Measurements from ENCODE around the gene DDX1.

DDX1 gene

DNA sequence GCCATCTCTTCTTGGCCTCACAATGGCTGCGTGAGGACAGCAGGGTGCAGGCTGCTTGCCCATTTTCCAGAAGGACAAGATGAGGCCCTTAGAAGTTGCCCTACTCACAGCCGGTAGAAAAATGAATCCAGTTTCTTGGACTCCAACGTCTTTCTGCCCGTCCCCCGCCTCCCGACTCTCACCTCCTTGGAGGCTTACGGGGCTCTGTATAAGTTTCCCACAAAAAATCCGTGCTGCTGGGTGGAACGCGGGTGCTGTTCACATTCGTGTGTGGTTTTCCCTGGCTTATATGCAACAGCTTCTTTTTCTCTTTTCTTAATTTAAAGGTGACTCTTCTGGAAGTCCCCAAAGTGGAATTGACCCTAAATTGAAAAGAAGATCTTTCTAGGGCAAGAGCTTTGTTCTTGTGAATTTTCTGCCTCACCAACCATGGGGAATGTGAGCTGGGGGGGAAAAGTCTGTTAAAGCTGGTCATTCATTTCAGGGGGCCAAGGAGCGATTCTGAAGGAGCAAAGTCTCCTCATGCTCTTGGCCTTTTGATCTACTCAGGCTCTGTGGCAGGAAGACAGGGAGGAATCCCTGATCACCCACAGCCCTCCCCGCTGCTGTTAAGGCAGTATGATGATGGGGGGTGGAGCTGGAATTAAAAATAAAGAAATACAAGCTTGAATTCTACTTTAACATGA is 51.3 kb downstream of the DDX1 start:
- peaks cover 0 to 9% of the 10 kb centered on the region in 2 experiments; a peak in 1 of 3 replicates for H3K36me3 ChIP-seq (ENCODE audit: control insufficient read depth in 2 of 2, insufficient read depth in 1 of 2, low read length in 2 of 2)
- TF ChIP-seq ZFP37 (tag by site-specific recombination; IDR thresholded peaks at IDR 0.05) (no peak), ZBTB7A (tag by site-specific recombination; IDR thresholded peaks at IDR 0.05; ENCODE audit: low read depth) (no peak)
- TF ChIP-seq, protein P1, sequence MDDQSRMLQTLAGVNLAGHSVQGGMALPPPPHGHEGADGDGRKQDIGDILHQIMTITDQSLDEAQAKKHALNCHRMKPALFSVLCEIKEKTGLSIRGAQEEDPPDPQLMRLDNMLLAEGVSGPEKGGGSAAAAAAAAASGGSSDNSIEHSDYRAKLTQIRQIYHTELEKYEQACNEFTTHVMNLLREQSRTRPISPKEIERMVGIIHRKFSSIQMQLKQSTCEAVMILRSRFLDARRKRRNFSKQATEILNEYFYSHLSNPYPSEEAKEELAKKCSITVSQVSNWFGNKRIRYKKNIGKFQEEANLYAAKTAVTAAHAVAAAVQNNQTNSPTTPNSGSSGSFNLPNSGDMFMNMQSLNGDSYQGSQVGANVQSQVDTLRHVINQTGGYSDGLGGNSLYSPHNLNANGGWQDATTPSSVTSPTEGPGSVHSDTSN (CRISPR knock-in tag; IDR thresholded peaks at IDR 0.05) = no peak
- H3K4me1 ChIP-seq (ENCODE audit: control insufficient read depth, insufficient read depth, low read length) = no peaks in the 10 kb centered on the region
- ChIA-PET POLR2A (no interaction called here), CTCF (interaction anchor here (0.6 to 3.2 kb wide), 4 partner anchors 106 to 866 kb away, joined by 3 to 15 read pairs (median 3); no protein-coding TSS in a partner anchor)
- H3K4me3 ChIP-seq (ENCODE audit: low read depth, low read length) = no peak overlapping the region
- H3K27ac ChIP-seq (ENCODE audit: extremely low read depth, low read depth, low read length) = no peak overlapping the region
- no peaks in the 10 kb centered on the region for H3K9me3 ChIP-seq (ENCODE audit: control insufficient read depth, insufficient read depth, low read depth, low read length)

DNA sequence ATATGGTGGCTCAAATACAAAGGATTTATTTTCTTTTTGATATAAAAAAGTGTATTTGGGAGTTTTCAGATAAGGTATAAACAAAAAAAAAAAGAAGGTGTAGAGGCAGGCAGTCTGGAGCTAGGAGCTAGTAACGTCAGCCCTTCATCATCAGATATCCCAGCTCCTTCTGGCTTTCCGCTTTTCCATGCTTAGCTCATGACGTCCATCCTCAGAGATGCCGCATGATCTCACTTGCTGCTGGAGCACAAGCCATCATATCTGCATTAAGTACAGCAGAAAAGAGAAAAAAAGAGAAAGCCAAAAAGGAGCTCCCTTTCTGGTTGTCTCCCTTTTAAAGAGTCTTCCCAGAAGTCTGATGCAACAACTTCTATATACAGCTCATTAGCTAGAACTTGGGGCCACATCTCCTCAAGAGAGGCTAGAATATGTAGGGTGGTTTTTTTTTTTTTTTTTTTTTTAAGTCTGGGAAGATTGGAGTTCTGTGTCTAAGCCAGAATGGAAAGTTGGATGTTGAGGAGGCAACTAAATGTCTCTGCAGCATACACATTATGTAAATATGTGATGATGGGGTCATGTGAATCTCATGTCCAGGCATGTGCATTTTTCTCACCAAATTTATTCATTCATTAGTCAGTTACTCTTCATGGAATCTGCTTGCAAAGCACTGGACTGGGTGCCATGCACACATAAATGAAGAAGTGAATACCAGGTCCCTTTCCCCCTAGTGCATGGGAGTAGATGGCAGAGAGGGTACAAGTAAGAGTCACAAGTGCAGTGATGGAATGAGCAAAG is 52.3 kb downstream of the DDX1 start:
- no peak for TF ChIP-seq EGR2 (tag by site-specific recombination; IDR thresholded peaks at IDR 0.05; ENCODE audit: low read depth)
- TF ChIP-seq ZNF777 (tag by site-specific recombination; IDR thresholded peaks at IDR 0.05; ENCODE audit: borderline replicate concordance) = no peak
- no peak for TF ChIP-seq ZNF555 (tag by site-specific recombination; conservative IDR thresholded peaks at IDR 0.05)
- POLR2A ChIA-PET = no interaction called here
- CTCF ChIA-PET = interaction anchor here (0.6 to 3.2 kb wide), 3 partner anchors 105 to 637 kb away, joined by 3 to 15 read pairs (median 3); no protein-coding TSS in a partner anchor
- Histone ChIP-seq H3K27ac (ENCODE audit: extremely low read depth, low read depth, low read length) (no peak overlapping the region), H3K9me3 (ENCODE audit: control insufficient read depth, insufficient read depth, low read depth, low read length) (no peaks in the 10 kb centered on the region), H3K36me3 (ENCODE audit: control insufficient read depth in 2 of 2, insufficient read depth in 1 of 2, low read length in 2 of 2) (peaks cover 0 to 9% of the 10 kb centered on the region in 2 experiments; a peak in 1 of 3 replicates), H3K4me3 (ENCODE audit: low read depth, low read length) (no peak overlapping the region), H3K4me1 (ENCODE audit: control insufficient read depth, insufficient read depth, low read length) (no peaks in the 10 kb centered on the region)

DNA sequence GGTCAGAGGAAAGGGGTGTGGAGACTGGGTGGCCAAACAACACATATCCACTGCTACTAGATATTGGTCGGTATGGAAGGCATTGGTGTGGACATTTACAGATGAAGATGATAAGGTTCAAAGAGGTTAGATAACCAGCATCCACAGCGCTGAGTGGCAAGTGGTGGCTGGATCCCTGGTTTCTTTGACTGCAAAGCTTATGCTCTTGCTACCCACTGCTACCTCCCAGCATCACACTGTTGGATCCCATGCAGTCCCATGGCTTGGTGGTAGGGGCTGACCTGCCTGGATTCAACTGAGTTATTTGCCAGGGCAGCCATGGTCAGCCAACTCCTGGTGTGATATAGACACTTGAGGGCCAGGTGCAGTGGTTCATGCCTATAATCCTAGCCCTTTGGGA is 53.6 kb downstream of the DDX1 start:
- H3K36me3 ChIP-seq (ENCODE audit: control insufficient read depth in 2 of 2, insufficient read depth in 1 of 2, low read length in 2 of 2) = peaks cover 0 to 9% of the 10 kb centered on the region in 2 experiments; a peak in 1 of 3 replicates
- no peak for TF ChIP-seq SP3 (tag by site-specific recombination; IDR thresholded peaks at IDR 0.05)
- no peak for TF ChIP-seq GLIS2 (tag by site-specific recombination; IDR thresholded peaks at IDR 0.05)
- no peaks in the 10 kb centered on the region for H3K4me1 ChIP-seq (ENCODE audit: control insufficient read depth, insufficient read depth, low read length)
- H3K9me3 ChIP-seq (ENCODE audit: control insufficient read depth, insufficient read depth, low read depth, low read length) = no peaks in the 10 kb centered on the region
- no peak overlapping the region for H3K4me3 ChIP-seq (ENCODE audit: low read depth, low read length)
- CTCF ChIA-PET = interaction anchor here (0.6 kb wide), 1 partner anchor 524 kb away, joined by 3 read pairs; no protein-coding TSS in a partner anchor
- POLR2A ChIA-PET = no interaction called here
- H3K27ac ChIP-seq (ENCODE audit: extremely low read depth, low read depth, low read length) = no peak overlapping the region

DNA sequence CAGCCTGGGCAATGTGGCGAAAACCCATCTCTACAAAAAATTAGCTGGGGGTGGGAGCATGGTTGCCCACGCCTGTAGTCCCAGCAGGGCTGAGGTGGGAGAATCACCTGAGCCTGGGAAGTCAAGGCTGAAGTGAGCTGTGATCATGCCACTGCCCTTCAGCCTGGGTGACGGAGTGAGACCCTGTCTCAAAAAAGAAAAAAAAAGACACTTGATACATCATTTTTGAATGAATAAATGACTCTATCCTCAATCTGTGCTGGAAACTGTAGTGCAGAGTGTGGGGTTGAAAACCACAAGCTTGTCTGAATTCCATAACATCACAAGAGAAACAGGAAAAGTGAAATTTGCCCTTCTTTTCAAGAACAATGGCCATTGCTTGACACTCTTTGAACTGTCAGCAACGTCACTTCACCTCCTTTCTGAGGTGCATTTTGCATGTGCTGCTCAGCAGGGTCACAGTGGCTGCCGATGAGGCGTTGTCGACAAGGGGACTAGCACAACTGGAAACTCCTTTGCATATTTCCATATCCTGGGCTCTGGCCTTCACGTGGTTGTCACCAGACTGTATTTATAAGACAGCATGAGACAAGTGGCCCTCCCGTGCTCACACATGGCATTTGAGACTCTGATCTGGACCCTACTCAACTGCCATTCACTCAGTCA is 54.2 kb downstream of the DDX1 start:
- H3K9me3 ChIP-seq (ENCODE audit: control insufficient read depth, insufficient read depth, low read depth, low read length) = no peaks in the 10 kb centered on the region
- POLR2A ChIA-PET = no interaction called here
- TF ChIP-seq, protein P2, sequence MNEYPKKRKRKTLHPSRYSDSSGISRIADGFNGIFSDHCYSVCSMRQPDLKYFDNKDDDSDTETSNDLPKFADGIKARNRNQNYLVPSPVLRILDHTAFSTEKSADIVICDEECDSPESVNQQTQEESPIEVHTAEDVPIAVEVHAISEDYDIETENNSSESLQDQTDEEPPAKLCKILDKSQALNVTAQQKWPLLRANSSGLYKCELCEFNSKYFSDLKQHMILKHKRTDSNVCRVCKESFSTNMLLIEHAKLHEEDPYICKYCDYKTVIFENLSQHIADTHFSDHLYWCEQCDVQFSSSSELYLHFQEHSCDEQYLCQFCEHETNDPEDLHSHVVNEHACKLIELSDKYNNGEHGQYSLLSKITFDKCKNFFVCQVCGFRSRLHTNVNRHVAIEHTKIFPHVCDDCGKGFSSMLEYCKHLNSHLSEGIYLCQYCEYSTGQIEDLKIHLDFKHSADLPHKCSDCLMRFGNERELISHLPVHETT (tag by site-specific recombination; IDR thresholded peaks at IDR 0.05) = no peak
- TF ChIP-seq ZSCAN23 (tag by site-specific recombination; IDR thresholded peaks at IDR 0.05) = no peak
- TF ChIP-seq ZNF404 (tag by site-specific recombination; IDR thresholded peaks at IDR 0.05) = no peak
- TF ChIP-seq ZFP37 (tag by site-specific recombination; IDR thresholded peaks at IDR 0.05) = no peak
- TF ChIP-seq, protein P3, sequence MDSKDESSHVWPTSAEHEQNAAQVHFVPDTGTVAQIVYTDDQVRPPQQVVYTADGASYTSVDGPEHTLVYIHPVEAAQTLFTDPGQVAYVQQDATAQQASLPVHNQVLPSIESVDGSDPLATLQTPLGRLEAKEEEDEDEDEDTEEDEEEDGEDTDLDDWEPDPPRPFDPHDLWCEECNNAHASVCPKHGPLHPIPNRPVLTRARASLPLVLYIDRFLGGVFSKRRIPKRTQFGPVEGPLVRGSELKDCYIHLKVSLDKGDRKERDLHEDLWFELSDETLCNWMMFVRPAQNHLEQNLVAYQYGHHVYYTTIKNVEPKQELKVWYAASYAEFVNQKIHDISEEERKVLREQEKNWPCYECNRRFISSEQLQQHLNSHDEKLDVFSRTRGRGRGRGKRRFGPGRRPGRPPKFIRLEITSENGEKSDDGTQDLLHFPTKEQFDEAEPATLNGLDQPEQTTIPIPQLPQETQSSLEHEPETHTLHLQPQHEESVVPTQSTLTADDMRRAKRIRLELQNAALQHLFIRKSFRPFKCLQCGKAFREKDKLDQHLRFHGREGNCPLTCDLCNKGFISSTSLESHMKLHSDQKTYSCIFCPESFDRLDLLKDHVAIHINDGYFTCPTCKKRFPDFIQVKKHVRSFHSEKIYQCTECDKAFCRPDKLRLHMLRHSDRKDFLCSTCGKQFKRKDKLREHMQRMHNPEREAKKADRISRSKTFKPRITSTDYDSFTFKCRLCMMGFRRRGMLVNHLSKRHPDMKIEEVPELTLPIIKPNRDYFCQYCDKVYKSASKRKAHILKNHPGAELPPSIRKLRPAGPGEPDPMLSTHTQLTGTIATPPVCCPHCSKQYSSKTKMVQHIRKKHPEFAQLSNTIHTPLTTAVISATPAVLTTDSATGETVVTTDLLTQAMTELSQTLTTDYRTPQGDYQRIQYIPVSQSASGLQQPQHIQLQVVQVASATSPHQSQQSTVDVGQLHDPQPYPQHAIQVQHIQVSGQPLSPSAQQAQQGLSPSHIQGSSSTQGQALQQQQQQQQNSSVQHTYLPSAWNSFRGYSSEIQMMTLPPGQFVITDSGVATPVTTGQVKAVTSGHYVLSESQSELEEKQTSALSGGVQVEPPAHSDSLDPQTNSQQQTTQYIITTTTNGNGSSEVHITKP (tag by site-specific recombination; IDR thresholded peaks at IDR 0.05) = no peak
- TF ChIP-seq, protein P4, sequence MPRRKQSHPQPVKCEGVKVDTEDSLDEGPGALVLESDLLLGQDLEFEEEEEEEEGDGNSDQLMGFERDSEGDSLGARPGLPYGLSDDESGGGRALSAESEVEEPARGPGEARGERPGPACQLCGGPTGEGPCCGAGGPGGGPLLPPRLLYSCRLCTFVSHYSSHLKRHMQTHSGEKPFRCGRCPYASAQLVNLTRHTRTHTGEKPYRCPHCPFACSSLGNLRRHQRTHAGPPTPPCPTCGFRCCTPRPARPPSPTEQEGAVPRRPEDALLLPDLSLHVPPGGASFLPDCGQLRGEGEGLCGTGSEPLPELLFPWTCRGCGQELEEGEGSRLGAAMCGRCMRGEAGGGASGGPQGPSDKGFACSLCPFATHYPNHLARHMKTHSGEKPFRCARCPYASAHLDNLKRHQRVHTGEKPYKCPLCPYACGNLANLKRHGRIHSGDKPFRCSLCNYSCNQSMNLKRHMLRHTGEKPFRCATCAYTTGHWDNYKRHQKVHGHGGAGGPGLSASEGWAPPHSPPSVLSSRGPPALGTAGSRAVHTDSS (tag by site-specific recombination; IDR thresholded peaks at IDR 0.05) = no peak

More for the DNA sequence above, 54.2 kb downstream of the DDX1 start:
- CTCF ChIA-PET = no interaction called here
- H3K27ac ChIP-seq (ENCODE audit: extremely low read depth, low read depth, low read length) = no peak overlapping the region
- peaks cover 0 to 7% of the 10 kb centered on the region in 2 experiments; a peak in 1 of 3 replicates for H3K36me3 ChIP-seq (ENCODE audit: control insufficient read depth in 2 of 2, insufficient read depth in 1 of 2, low read length in 2 of 2)
- no peaks in the 10 kb centered on the region for H3K4me1 ChIP-seq (ENCODE audit: control insufficient read depth, insufficient read depth, low read length)
- no peak overlapping the region for H3K4me3 ChIP-seq (ENCODE audit: low read depth, low read length)
